Natural killer cell treated with Interleukin-12 subunit alpha and Interleukin-12 subunit beta and Interleukin-15 and Interleukin-18, amount 100 ng/mL, for 72 hours (primary cell): Measurements from ENCODE around the gene SHB. TPM values are rescaled to one million over a fixed set of nuclear protein-coding genes. Genes with fewer than 3 reads are reported as not detected.

Experiments
- ATAC-seq, 2 donors: fragments of 150-1000 bp; cut with Tn5 transposase in 1 of 2; sonication (Bioruptor Pico), chemical (Tn5 transposase) in 1 of 2; 2 replicates each; pipeline ENCODE4 v1.10.0; 2021
- DNase-seq: peaks from one replicate; pipeline ENCODE4 v3.0.0; 2022; ENCODE audit warnings: low spot score
- H3K27ac Mint-ChIP-seq, 2 donors: 1 replicate in 1 of 2; 2 replicates in 1 of 2; pipeline ENCODE4 v1.8.0; 2022; ENCODE audit warnings: mixed read lengths in 2 of 2, mild to moderate bottlenecking in 1 of 2, moderate library complexity in 1 of 2
- H3K27me3 Mint-ChIP-seq, 2 donors: 1 replicate in 1 of 2; 2 replicates in 1 of 2; pipeline ENCODE4 v1.8.0; 2022; ENCODE audit warnings: mixed read lengths in 2 of 2
- H3K36me3 Mint-ChIP-seq: one replicate; pipeline ENCODE4 v1.8.0; 2022; ENCODE audit warnings: mixed read lengths
- H3K4me1 Mint-ChIP-seq, 2 donors: 1 replicate in 1 of 2; 2 replicates in 1 of 2; pipeline ENCODE4 v1.8.0; 2022; ENCODE audit warnings: low read depth in 2 of 2, mixed read lengths in 2 of 2, mild to moderate bottlenecking in 1 of 2
- H3K4me3 Mint-ChIP-seq: one replicate; pipeline ENCODE4 v1.8.0; 2022; ENCODE audit warnings: mixed read lengths
- H3K9me3 Mint-ChIP-seq: 2 replicates; pipeline ENCODE4 v1.8.0; 2022; ENCODE audit warnings: mixed read lengths
- total RNA-seq, 2 donors: library from RNA; stranded (reverse); gene quantifications; one replicate each; pipeline ENCODE4 v1.2.3, GENCODE V29; 2022

The SHB gene
- total RNA-seq, 2 donors from 2014 or later: 0.14 to 1.6 TPM

- peaks cover 14 to 24% of the 10 kb centered on the region in 2 donors for H3K27me3 Mint-ChIP-seq
- H3K4me3 Mint-ChIP-seq: no peak overlapping the region
- no peaks in the 10 kb centered on the region for H3K4me1 Mint-ChIP-seq
- ATAC-seq (no peak), DNase-seq (no peak)
- no peaks in the 10 kb centered on the region for H3K36me3 Mint-ChIP-seq
- H3K27ac Mint-ChIP-seq: no peak overlapping the region
- no peaks in the 10 kb centered on the region for H3K9me3 Mint-ChIP-seq
Observed at GRCh38 chr9:38096238-38096805, 27.3 kb upstream of the SHB start.

- Mint-ChIP-seq H3K36me3 (no peaks in the 10 kb centered on the region), H3K4me3 (no peak overlapping the region), H3K9me3 (no peaks in the 10 kb centered on the region), H3K27me3 (peaks cover 9 to 12% of the 10 kb centered on the region in 2 donors), H3K27ac (no peak overlapping the region), H3K4me1 (no peaks in the 10 kb centered on the region)
- DNase-seq (no peak), ATAC-seq (no peak)
Observed at GRCh38 chr9:38094165-38094564, 25.1 kb upstream of the SHB start.

GRCh38 chr9:38092656-38093055, 23.6 kb upstream of the SHB start:
- no peak for DNase-seq
- Mint-ChIP-seq H3K27ac (no peak overlapping the region), H3K4me3 (no peak overlapping the region), H3K27me3 (peaks cover 0 to 9% of the 10 kb centered on the region in 2 donors), H3K36me3 (no peaks in the 10 kb centered on the region), H3K9me3 (no peaks in the 10 kb centered on the region), H3K4me1 (peaks cover 3 to 6% of the 10 kb centered on the region in 2 donors)
- ATAC-seq: no peak

- DNase-seq (no peak), ATAC-seq (no peak)
- no peaks in the 10 kb centered on the region for H3K9me3 Mint-ChIP-seq
- no peak overlapping the region for H3K27ac Mint-ChIP-seq
- H3K27me3 Mint-ChIP-seq: peaks cover 0 to 11% of the 10 kb centered on the region in 2 donors
- H3K36me3 Mint-ChIP-seq: no peaks in the 10 kb centered on the region
- H3K4me1 Mint-ChIP-seq: peaks cover 3 to 7% of the 10 kb centered on the region in 2 donors
- H3K4me3 Mint-ChIP-seq: no peak overlapping the region
Observed at GRCh38 chr9:38092200-38092524, 23.1 kb upstream of the SHB start.

GRCh38 chr9:38091310-38092199, 22.5 kb upstream of the SHB start:
- DNase-seq: no peak
- no peaks in the 10 kb centered on the region for H3K9me3 Mint-ChIP-seq
- peaks cover 0 to 14% of the 10 kb centered on the region in 2 donors for H3K27me3 Mint-ChIP-seq
- peaks cover 3 to 7% of the 10 kb centered on the region in 2 donors for H3K4me1 Mint-ChIP-seq
- H3K4me3 Mint-ChIP-seq: no peak overlapping the region
- no peak for ATAC-seq
- no peaks in the 10 kb centered on the region for H3K36me3 Mint-ChIP-seq
- no peak overlapping the region for H3K27ac Mint-ChIP-seq

- H3K4me1 Mint-ChIP-seq: peaks cover 3 to 7% of the 10 kb centered on the region in 2 donors
- no peaks in the 10 kb centered on the region for H3K9me3 Mint-ChIP-seq
- H3K4me3 Mint-ChIP-seq: no peak overlapping the region
- no peaks in the 10 kb centered on the region for H3K36me3 Mint-ChIP-seq
- peaks cover 8 to 19% of the 10 kb centered on the region in 2 donors for H3K27me3 Mint-ChIP-seq
- ATAC-seq (no peak), DNase-seq (no peak)
- no peak overlapping the region for H3K27ac Mint-ChIP-seq
Observed at GRCh38 chr9:38090170-38090569, 21.1 kb upstream of the SHB start.

- Mint-ChIP-seq H3K9me3 (no peaks in the 10 kb centered on the region), H3K27me3 (peaks cover 14 to 22% of the 10 kb centered on the region in 2 donors), H3K36me3 (no peaks in the 10 kb centered on the region), H3K4me1 (peaks cover 3 to 7% of the 10 kb centered on the region in 2 donors), H3K27ac (no peak overlapping the region), H3K4me3 (no peak overlapping the region)
- ATAC-seq: no peak
- no peak for DNase-seq
Observed at GRCh38 chr9:38089387-38090165, 20.5 kb upstream of the SHB start.

GRCh38 chr9:38088006-38088925, 19.2 kb upstream of the SHB start:
- H3K27ac Mint-ChIP-seq: no peak overlapping the region
- ATAC-seq: peak; percentile 77 to 83
- H3K27me3 Mint-ChIP-seq: peaks cover 15 to 22% of the 10 kb centered on the region in 2 donors
- H3K4me3 Mint-ChIP-seq: no peak overlapping the region
- H3K36me3 Mint-ChIP-seq: no peaks in the 10 kb centered on the region
- DNase-seq: peak; percentile 81
- peaks cover 3 to 7% of the 10 kb centered on the region in 2 donors for H3K4me1 Mint-ChIP-seq
- no peaks in the 10 kb centered on the region for H3K9me3 Mint-ChIP-seq

- H3K9me3 Mint-ChIP-seq: no peaks in the 10 kb centered on the region
- ATAC-seq: no peak
- peaks cover 3 to 7% of the 10 kb centered on the region in 2 donors for H3K4me1 Mint-ChIP-seq
- no peak overlapping the region for H3K27ac Mint-ChIP-seq
- H3K27me3 Mint-ChIP-seq: peaks cover 15 to 22% of the 10 kb centered on the region in 2 donors
- H3K4me3 Mint-ChIP-seq: no peak overlapping the region
- H3K36me3 Mint-ChIP-seq: no peaks in the 10 kb centered on the region
- DNase-seq: no peak
Observed at GRCh38 chr9:38086496-38086895, 17.5 kb upstream of the SHB start.

GRCh38 chr9:38085308-38085707, 16.3 kb upstream of the SHB start:
- Mint-ChIP-seq H3K27ac (no peak overlapping the region), H3K36me3 (no peaks in the 10 kb centered on the region), H3K9me3 (no peaks in the 10 kb centered on the region), H3K4me1 (peaks cover 3 to 7% of the 10 kb centered on the region in 2 donors), H3K27me3 (peaks cover 15 to 20% of the 10 kb centered on the region in 2 donors), H3K4me3 (no peak overlapping the region)
- ATAC-seq (no peak), DNase-seq (no peak)

GRCh38 chr9:38084556-38084880, 15.5 kb upstream of the SHB start:
- Mint-ChIP-seq H3K9me3 (no peaks in the 10 kb centered on the region), H3K4me3 (no peak overlapping the region), H3K27ac (no peak overlapping the region), H3K4me1 (peaks cover 3 to 7% of the 10 kb centered on the region in 2 donors), H3K36me3 (no peaks in the 10 kb centered on the region), H3K27me3 (peaks cover 21 to 22% of the 10 kb centered on the region in 2 donors)
- DNase-seq: no peak
- ATAC-seq: no peak

- ATAC-seq: no peak
- Mint-ChIP-seq H3K27me3 (peaks cover 26 to 27% of the 10 kb centered on the region in 2 donors), H3K27ac (no peak overlapping the region), H3K4me3 (no peak overlapping the region), H3K36me3 (no peaks in the 10 kb centered on the region), H3K9me3 (no peaks in the 10 kb centered on the region), H3K4me1 (peaks cover 3 to 7% of the 10 kb centered on the region in 2 donors)
- no peak for DNase-seq
Observed at GRCh38 chr9:38083858-38084555, 15.0 kb upstream of the SHB start.
